ENCODE results near the gene RAB2B. TPM values are rescaled to one million over a fixed set of nuclear protein-coding genes. Genes with fewer than 3 reads are reported as not detected.
"Not testable (repeated sequence)": the region's sequence is repeated elsewhere in the genome, so short reads cannot be mapped to it uniquely, and the experiment has no call there.

RAB2B gene
- total RNA-seq, 4 donors from 2014 or later: 21.3 to 30.0 (median 25.6) TPM

- no peak for TF ChIP-seq CTCF (IDR thresholded peaks at IDR 0.05)
- ATAC-seq (ENCODE audit: low FRiP score) (no peak), DNase-seq (ENCODE audit: low spot score) (no peak)
These were observed 21.8 kb downstream of the RAB2B start for GRCh38 chr14:21454843-21455544.

GRCh38 chr14:21449899-21450216, 26.9 kb downstream of the RAB2B start:
- ATAC-seq (ENCODE audit: low FRiP score) (no peak), DNase-seq (ENCODE audit: low spot score) (no peak)
- no peak for TF ChIP-seq CTCF (IDR thresholded peaks at IDR 0.05)

GRCh38 chr14:21442657-21443056, 34.1 kb downstream of the RAB2B start:
- ATAC-seq (ENCODE audit: low FRiP score): not testable (repeated sequence)

GRCh38 chr14:21440859-21441258, 35.9 kb downstream of the RAB2B start:
- TF ChIP-seq CTCF (IDR thresholded peaks at IDR 0.05): no peak
- ATAC-seq (ENCODE audit: low FRiP score): no peak
- DNase-seq (ENCODE audit: low spot score): no peak

More at GRCh38 chr14:21442657-21443056, 34.1 kb downstream of the RAB2B start:
- not testable (repeated sequence) for DNase-seq (ENCODE audit: low spot score)

- peak; percentile 99 for DNase-seq (ENCODE audit: low spot score)
- TF ChIP-seq CTCF (IDR thresholded peaks at IDR 0.05): no peak
- ATAC-seq (ENCODE audit: low FRiP score): peak; percentile 99
These were observed 39.5 kb downstream of the RAB2B start for GRCh38 chr14:21437063-21437901.

GRCh38 chr14:21436567-21437062, 40.1 kb downstream of the RAB2B start:
- ATAC-seq (ENCODE audit: low FRiP score) (no peak), DNase-seq (ENCODE audit: low spot score) (no peak)
- no peak for TF ChIP-seq CTCF (IDR thresholded peaks at IDR 0.05)

GRCh38 chr14:21431126-21431525, 45.6 kb downstream of the RAB2B start:
- no peak for ATAC-seq (ENCODE audit: low FRiP score)

More at GRCh38 chr14:21431126-21431525, 45.6 kb downstream of the RAB2B start:
- DNase-seq (ENCODE audit: low spot score): no peak
- no peak for TF ChIP-seq CTCF (IDR thresholded peaks at IDR 0.05)

Measured in omental fat pad (tissue), 4 donors.